IPS-20b (cell line): ENCODE measurements around the gene DCLRE1A.
"Not testable (repeated sequence)": the region's sequence is repeated elsewhere in the genome, so short reads cannot be mapped to it uniquely, and the experiment has no call there.

ENCODE experiments used
- H3K27ac ChIP-seq: one replicate; pipeline ENCODE4 v1.5.1; 2013; ENCODE audit warnings: low read length
- H3K27me3 ChIP-seq: 2 replicates; pipeline ENCODE4 v1.6.1; 2013; ENCODE audit warnings: mild to moderate bottlenecking, low read length, inconsistent platforms; ENCODE audit not compliant: insufficient read depth
- H3K36me3 ChIP-seq: 2 replicates; pipeline ENCODE4 v1.6.1; 2013; ENCODE audit warnings: low read depth, mild to moderate bottlenecking, inconsistent platforms, low read length, moderate library complexity; ENCODE audit not compliant: insufficient read depth
- H3K4me1 ChIP-seq: 2 replicates; pipeline ENCODE4 v1.6.1; 2013; ENCODE audit warnings: mild to moderate bottlenecking, control low read depth, inconsistent platforms, low read length, moderate library complexity; ENCODE audit not compliant: insufficient read depth
- H3K4me3 ChIP-seq: 2 replicates; pipeline ENCODE4 v1.5.1; 2013; ENCODE audit warnings: mild to moderate bottlenecking, low read length, inconsistent platforms
- H3K9ac ChIP-seq: 2 replicates; pipeline ENCODE4 v1.6.1; 2013; ENCODE audit warnings: low read depth, mild to moderate bottlenecking, inconsistent platforms, low read length, moderate library complexity
- H3K9me3 ChIP-seq: 2 replicates; pipeline ENCODE4 v1.6.1; 2013; ENCODE audit warnings: mild to moderate bottlenecking, low read depth, low read length, inconsistent platforms; ENCODE audit not compliant: insufficient read depth

The DCLRE1A gene

DNA sequence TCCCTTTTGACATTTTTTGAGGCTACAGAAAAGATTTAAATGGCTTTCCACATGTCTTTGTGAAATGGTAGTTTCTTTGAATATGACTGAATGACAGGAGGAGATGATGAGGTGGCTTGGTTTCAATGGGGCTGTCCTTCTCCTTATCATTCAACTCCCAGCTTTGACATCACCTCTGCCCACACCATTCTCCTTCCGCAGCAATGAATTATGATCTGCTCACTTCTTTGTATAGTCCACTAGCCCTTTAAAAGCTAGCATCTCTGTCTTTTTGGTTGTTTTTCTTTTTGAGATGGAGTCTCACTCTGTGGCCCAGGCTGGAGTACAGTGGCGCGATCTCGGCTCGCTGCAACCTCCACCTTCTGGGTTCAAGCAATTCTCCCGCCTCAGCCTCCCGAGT is 31.7 kb downstream of the DCLRE1A start:
- Histone ChIP-seq H3K4me1 (peaks cover 9% of the 10 kb centered on the region; the same call in 1 of the 2 replicates), H3K4me3 (no peak overlapping the region), H3K27me3 (no peaks in the 10 kb centered on the region), H3K36me3 (no peaks in the 10 kb centered on the region), H3K27ac (no peak overlapping the region), H3K9me3 (no peaks in the 10 kb centered on the region), H3K9ac (no peak overlapping the region)

- not testable (repeated sequence) for H3K4me1 ChIP-seq, H3K36me3 ChIP-seq, H3K27ac ChIP-seq, H3K27me3 ChIP-seq, H3K9ac ChIP-seq, H3K9me3 ChIP-seq
- peak overlapping the region; percentile 31 for H3K4me3 ChIP-seq
Measured at GRCh38 chr10:113821306-113821705, 32.6 kb downstream of the DCLRE1A start.

DNA sequence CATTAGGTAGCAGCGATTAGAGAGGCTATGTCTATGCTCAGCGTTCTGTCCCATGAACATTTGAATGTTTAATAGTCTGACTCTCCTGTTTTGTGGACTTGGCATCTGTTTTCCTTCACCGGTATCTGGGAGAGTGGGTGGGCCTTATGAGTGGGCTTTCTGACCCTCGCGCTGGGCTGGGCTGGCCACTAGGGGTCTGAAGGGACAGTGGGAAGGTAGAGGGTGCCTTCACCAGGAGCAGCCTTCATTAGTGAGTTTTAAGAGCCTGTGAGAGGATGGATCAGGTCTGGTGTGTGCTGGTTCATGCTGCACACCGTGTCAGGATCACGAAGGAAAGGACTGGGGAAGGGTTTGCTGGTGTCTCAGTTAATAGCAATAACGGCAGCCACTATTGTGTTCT is 33.4 kb downstream of the DCLRE1A start:
- Histone ChIP-seq H3K9ac (no peak overlapping the region), H3K4me1 (peaks cover 9% of the 10 kb centered on the region; the same call in 1 of the 2 replicates), H3K27me3 (no peaks in the 10 kb centered on the region), H3K36me3 (no peaks in the 10 kb centered on the region), H3K27ac (no peak overlapping the region), H3K9me3 (no peaks in the 10 kb centered on the region), H3K4me3 (no peak overlapping the region)

DNA sequence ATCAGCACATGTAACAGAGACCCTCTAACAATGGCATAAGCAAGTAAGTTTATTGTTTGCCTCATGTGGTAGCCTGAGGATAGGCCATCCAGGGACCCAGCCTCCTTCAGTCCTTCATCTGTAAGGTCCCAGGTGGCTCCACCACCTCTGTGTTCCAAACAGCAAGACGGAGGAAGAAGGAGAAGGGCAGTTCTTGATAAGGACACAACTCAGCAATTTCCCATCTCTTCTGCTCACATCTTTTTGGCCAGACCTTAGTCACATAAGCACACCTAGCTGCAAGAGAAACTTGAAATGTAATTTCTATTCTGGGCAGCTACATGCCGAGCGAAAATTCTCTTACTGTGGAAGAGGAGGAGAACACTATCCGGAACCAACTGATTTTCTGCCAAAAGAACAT is 33.9 kb downstream of the DCLRE1A start:
- H3K27me3 ChIP-seq, result no peaks in the 10 kb centered on the region
- H3K9ac ChIP-seq, result no peak overlapping the region
- H3K9me3 ChIP-seq, result no peaks in the 10 kb centered on the region
- H3K4me1 ChIP-seq, result peaks cover 9% of the 10 kb centered on the region; the same call in 1 of the 2 replicates
- no peak overlapping the region for H3K4me3 ChIP-seq
- no peaks in the 10 kb centered on the region for H3K36me3 ChIP-seq
- H3K27ac ChIP-seq, result no peak overlapping the region

- H3K27ac ChIP-seq, H3K4me1 ChIP-seq, H3K9me3 ChIP-seq, H3K36me3 ChIP-seq, H3K27me3 ChIP-seq, H3K4me3 ChIP-seq, H3K9ac ChIP-seq: not testable (repeated sequence)
Measured at GRCh38 chr10:113814700-113815099, 39.2 kb downstream of the DCLRE1A start.

- H3K27ac ChIP-seq, result no peak overlapping the region
- H3K4me3 ChIP-seq, result no peak overlapping the region
- H3K9me3 ChIP-seq, result no peaks in the 10 kb centered on the region
- H3K27me3 ChIP-seq, result no peaks in the 10 kb centered on the region
- no peak overlapping the region for H3K9ac ChIP-seq
- H3K4me1 ChIP-seq, result no peaks in the 10 kb centered on the region
- no peaks in the 10 kb centered on the region for H3K36me3 ChIP-seq
Measured at GRCh38 chr10:113808168-113808567, 45.7 kb downstream of the DCLRE1A start.

GRCh38 chr10:113806503-113806902 is 47.4 kb downstream of the DCLRE1A start:
- Histone ChIP-seq H3K36me3 (no peaks in the 10 kb centered on the region), H3K27me3 (no peaks in the 10 kb centered on the region), H3K9me3 (no peaks in the 10 kb centered on the region), H3K4me3 (no peak overlapping the region), H3K27ac (no peak overlapping the region), H3K9ac (no peak overlapping the region), H3K4me1 (no peaks in the 10 kb centered on the region)

DNA sequence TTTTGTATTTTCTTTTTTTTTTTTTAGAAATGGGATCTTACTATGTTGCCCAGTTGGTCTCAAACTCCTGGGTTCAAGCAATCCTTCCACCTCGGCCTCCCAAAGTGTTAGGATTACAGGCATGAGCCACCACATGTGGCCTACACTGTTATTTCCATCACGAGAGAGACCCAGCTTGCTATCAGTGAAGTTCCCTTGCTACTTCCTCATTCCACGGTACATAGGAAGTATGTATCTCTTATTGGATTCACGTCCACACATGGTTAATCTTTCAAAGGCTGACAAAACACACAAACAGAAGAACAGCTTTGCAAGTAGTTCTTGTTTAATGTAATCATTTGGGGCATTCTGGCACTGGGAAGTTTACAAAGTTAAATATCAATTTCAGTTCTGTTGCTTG is 50.9 kb downstream of the DCLRE1A start:
- Histone ChIP-seq H3K4me3 (no peak overlapping the region), H3K27ac (no peak overlapping the region), H3K4me1 (no peaks in the 10 kb centered on the region), H3K9ac (no peak overlapping the region), H3K9me3 (no peaks in the 10 kb centered on the region), H3K36me3 (no peaks in the 10 kb centered on the region), H3K27me3 (no peaks in the 10 kb centered on the region)

GRCh38 chr10:113801569-113801968 is 52.3 kb downstream of the DCLRE1A start:
- H3K4me3 ChIP-seq, result no peak overlapping the region
- H3K4me1 ChIP-seq, result no peaks in the 10 kb centered on the region
- H3K9ac ChIP-seq, result no peak overlapping the region
- H3K36me3 ChIP-seq, result no peaks in the 10 kb centered on the region
- H3K27me3 ChIP-seq, result no peaks in the 10 kb centered on the region
- no peaks in the 10 kb centered on the region for H3K9me3 ChIP-seq
- no peak overlapping the region for H3K27ac ChIP-seq

DNA sequence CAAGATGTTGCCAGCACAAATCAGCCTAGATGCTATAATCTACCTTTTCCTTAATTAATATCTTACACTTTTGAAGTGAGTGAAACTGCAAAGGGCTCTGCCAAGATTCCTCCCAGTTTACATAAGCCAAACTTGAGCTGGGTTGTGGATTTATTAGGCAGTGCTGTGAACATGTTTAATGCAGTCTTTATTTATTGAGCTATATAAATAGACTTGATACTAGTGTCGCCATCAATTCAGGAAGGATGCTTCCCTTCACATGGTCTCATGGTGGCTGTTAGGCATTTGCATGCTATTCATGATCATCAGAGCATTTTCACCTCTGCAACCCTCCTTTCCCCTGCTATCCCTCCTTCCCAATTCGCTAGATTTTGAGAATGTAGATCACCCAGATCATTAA is 62.2 kb downstream of the DCLRE1A start:
- Histone ChIP-seq H3K36me3 (no peaks in the 10 kb centered on the region), H3K27me3 (no peaks in the 10 kb centered on the region), H3K27ac (no peak overlapping the region), H3K9me3 (no peaks in the 10 kb centered on the region), H3K4me1 (no peaks in the 10 kb centered on the region), H3K4me3 (no peak overlapping the region), H3K9ac (no peak overlapping the region)

- Histone ChIP-seq H3K27ac (no peak overlapping the region), H3K4me1 (no peaks in the 10 kb centered on the region), H3K9me3 (no peaks in the 10 kb centered on the region), H3K4me3 (no peak overlapping the region), H3K9ac (no peak overlapping the region), H3K36me3 (no peaks in the 10 kb centered on the region), H3K27me3 (no peaks in the 10 kb centered on the region)
Measured at GRCh38 chr10:113788604-113789083, 65.2 kb downstream of the DCLRE1A start.
